ENCODE data around the gene NUDT15. TPM values are rescaled to one million over a fixed set of nuclear protein-coding genes. Genes with fewer than 3 reads are reported as not detected.

The NUDT15 gene
- 1 to 10 TPM; 6.6 to 8.9 (median 7.8) TPM for total RNA-seq
- polyA plus RNA-seq = 10 to 100 TPM; 23.0 to 53.4 (median 40.2) TPM

DNA sequence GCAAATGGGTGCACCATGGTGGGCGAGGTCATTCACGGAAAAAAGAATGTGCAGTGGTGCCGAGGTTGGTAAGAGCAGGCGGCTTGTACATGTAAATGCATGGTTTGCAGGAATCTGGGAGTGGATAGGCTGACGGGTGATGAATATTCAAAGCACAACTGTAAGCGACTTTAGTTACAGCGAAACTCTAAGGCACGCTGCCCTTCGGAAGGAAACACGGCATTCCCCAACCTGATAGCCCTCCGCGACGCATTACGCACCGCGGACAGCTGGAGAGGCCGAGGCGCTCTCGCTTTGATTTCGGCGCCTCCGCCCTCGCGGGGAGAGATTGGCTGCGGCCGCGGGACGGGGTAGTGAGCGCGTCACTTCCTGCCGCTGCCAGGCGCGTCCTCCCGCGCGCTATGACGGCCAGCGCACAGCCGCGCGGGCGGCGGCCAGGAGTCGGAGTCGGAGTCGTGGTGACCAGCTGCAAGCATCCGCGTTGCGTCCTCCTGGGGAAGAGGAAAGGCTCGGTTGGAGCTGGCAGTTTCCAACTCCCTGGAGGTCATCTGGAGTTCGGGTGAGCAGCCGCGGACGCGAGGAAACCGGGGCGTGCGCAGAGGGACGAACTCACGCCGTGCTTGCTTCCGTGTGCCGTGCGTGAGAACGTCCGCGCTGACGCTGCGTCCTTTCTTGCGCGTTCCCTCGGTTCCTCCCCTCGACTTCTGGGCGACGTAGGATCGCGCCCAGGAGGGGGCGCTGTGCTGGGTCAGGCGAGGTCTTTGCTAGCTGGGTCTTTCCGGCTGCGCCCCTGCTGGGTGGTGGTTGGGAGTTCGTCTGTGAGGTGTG lies at the start of gene NUDT15:
TSS of gene NUDT15 (plus strand) at position 381 of the 828 bp plus-strand sequence. CDS start at position 402, 21 bp downstream.
- TF ChIP-seq POLR2A (IDR thresholded peaks at IDR 0.05) = peak; percentile 59 to 66
- peak in 3 of 4 donors; percentile 33 to 81 (median 76) for TF ChIP-seq EP300 (IDR thresholded peaks at IDR 0.05)
- TF ChIP-seq POLR2AphosphoS5 (IDR thresholded peaks at IDR 0.05) = peak; percentile 82 to 97 (median 91)
- peak; percentile 88 to 98 (median 98) for TF ChIP-seq CTCF (IDR thresholded peaks at IDR 0.05)
- Histone ChIP-seq H3K27me3 (no peaks in the 10 kb centered on the region), H3K36me3 (peaks cover 0 to 16% (median 5%) of the 10 kb centered on the region in 4 donors), H3K4me1 (peaks cover 0 to 14% (median 14%) of the 10 kb centered on the region in 4 donors), H3K9me3 (peaks cover 0 to 3% (median 0%) of the 10 kb centered on the region in 4 donors), H3K4me3 (peak within 1 kb of the TSS; percentile 62 to 78 (median 77)), H3K27ac (peak within 1 kb of the TSS; percentile 91 to 97 (median 96))
- DNase-seq = peak; percentile 96
- 0 to 1% methylated on average over 82 of the region's 82 CpGs for WGBS, 2 donors
- intact Hi-C loops (cut with DNase I) = loop anchor here (5.0 kb wide), 4 partner anchors 35 to 545 kb away; partner anchors contain the start of genes ITM2B, MED4 and SUCLA2

DNA sequence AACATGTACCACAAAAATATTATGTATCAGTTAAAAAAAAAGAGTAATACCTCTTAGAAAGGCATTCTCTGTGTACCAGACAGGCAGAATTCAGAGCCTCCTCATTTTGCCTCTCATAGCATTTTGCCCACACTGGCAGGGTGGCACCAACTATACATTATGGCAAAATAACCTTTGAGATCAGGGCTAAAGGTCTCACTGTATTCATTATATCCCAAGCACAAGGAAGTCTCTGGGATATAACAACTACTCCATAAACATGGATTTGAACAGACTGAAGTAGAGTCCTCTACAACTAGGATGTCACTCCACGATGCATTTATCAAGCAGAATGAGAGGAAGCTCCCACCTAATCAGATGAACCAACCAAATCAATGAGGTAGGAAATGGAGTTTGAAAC lies 47.1 kb upstream of the NUDT15 start:
- no peaks in the 10 kb centered on the region for H3K9me3 ChIP-seq
- no peak overlapping the region for H3K4me3 ChIP-seq
- 53 to 70% methylated on average over 1 of the region's 1 CpG for WGBS, 2 donors
- no peak for DNase-seq
- H3K4me1 ChIP-seq = no peaks in the 10 kb centered on the region
- peaks cover 0 to 68% (median 0%) of the 10 kb centered on the region in 4 donors for H3K36me3 ChIP-seq
- TF ChIP-seq CTCF (IDR thresholded peaks at IDR 0.05) = no peak
- no peak for TF ChIP-seq EP300 (IDR thresholded peaks at IDR 0.05)
- TF ChIP-seq POLR2AphosphoS5 (IDR thresholded peaks at IDR 0.05) = no peak
- no peak for TF ChIP-seq POLR2A (IDR thresholded peaks at IDR 0.05)
- intact Hi-C loops (cut with DNase I) = no loop called here
- no peaks in the 10 kb centered on the region for H3K27me3 ChIP-seq
- no peak overlapping the region for H3K27ac ChIP-seq

- no peak for TF ChIP-seq CTCF (IDR thresholded peaks at IDR 0.05)
- TF ChIP-seq POLR2AphosphoS5 (IDR thresholded peaks at IDR 0.05) = no peak
- TF ChIP-seq EP300 (IDR thresholded peaks at IDR 0.05) = no peak
- TF ChIP-seq POLR2A (IDR thresholded peaks at IDR 0.05) = no peak
- peaks cover 0 to 64% (median 0%) of the 10 kb centered on the region in 4 donors for H3K36me3 ChIP-seq
- no peaks in the 10 kb centered on the region for H3K27me3 ChIP-seq
- no peaks in the 10 kb centered on the region for H3K9me3 ChIP-seq
- WGBS, 2 donors = 98% methylated on average over 2 of the region's 2 CpGs
- no peak overlapping the region for H3K27ac ChIP-seq
- no peak overlapping the region for H3K4me3 ChIP-seq
- no peak for DNase-seq
- no peaks in the 10 kb centered on the region for H3K4me1 ChIP-seq
- intact Hi-C loops (cut with DNase I) = no loop called here
These were observed 46.5 kb upstream of the NUDT15 start for GRCh38 chr13:47990920-47991466.

GRCh38 chr13:47991859-47992258 lies 45.7 kb upstream of the NUDT15 start:
- TF ChIP-seq CTCF (IDR thresholded peaks at IDR 0.05) (no peak), POLR2AphosphoS5 (IDR thresholded peaks at IDR 0.05) (no peak), POLR2A (IDR thresholded peaks at IDR 0.05) (no peak), EP300 (IDR thresholded peaks at IDR 0.05) (no peak)
- intact Hi-C loops (cut with DNase I) = no loop called here
- peaks cover 0 to 62% (median 0%) of the 10 kb centered on the region in 4 donors for H3K36me3 ChIP-seq
- H3K27ac ChIP-seq = no peak overlapping the region
- H3K4me3 ChIP-seq = no peak overlapping the region
- no peaks in the 10 kb centered on the region for H3K9me3 ChIP-seq
- H3K27me3 ChIP-seq = no peaks in the 10 kb centered on the region
- no peak for DNase-seq
- 88 to 91% methylated on average over 4 of the region's 4 CpGs for WGBS, 2 donors
- H3K4me1 ChIP-seq = peaks cover 0 to 5% (median 0%) of the 10 kb centered on the region in 4 donors
